WTC11 (cell line): ENCODE measurements around the gene ZMYND8. TPM values are rescaled to one million over a fixed set of nuclear protein-coding genes. Genes with fewer than 3 reads are reported as not detected.

Experiments
- ATAC-seq: fragments of 200-7000 bp; cut with Tn5 transposase; 2 replicates; pipeline ENCODE4 v1.10.0; 2021; ENCODE audit warnings: mild to moderate bottlenecking, moderate library complexity
- CTCF ChIA-PET: fragments of 300-600 bp; sonication (Branson Sonifier 250); formaldehyde crosslinking; loops from one replicate; lab custom pipeline; 2021; ENCODE audit warnings: antibody characterized with exemption; lab: Charles Lee
- POLR2A ChIA-PET: fragments of 350-600 bp; sonication (Branson Sonifier 250); formaldehyde crosslinking; loops from one replicate; lab custom pipeline; 2021; ENCODE audit warnings: antibody characterized with exemption; lab: Charles Lee
- DNase-seq: peaks from one replicate; pipeline ENCODE4 v3.0.0; 2021; ENCODE audit warnings: low spot score
- H3K27ac Mint-ChIP-seq: 2 replicates; pipeline ENCODE4 v1.8.0; 2021; ENCODE audit warnings: mixed read lengths
- H3K27me3 Mint-ChIP-seq: 2 replicates; pipeline ENCODE4 v1.8.0; 2021; ENCODE audit warnings: low read depth, mild to moderate bottlenecking, moderate library complexity, mixed read lengths
- H3K36me3 Mint-ChIP-seq: 2 replicates; pipeline ENCODE4 v1.8.0; 2021; ENCODE audit warnings: mixed read lengths
- H3K4me1 Mint-ChIP-seq: 2 replicates; pipeline ENCODE4 v1.8.0; 2022; ENCODE audit warnings: mixed read lengths
- H3K4me3 Mint-ChIP-seq: 2 replicates; pipeline ENCODE4 v1.8.0; 2021; ENCODE audit warnings: mild to moderate bottlenecking, moderate library complexity, mixed read lengths
- H3K9me3 Mint-ChIP-seq: 2 replicates; pipeline ENCODE4 v1.8.0; 2021; ENCODE audit warnings: mixed read lengths
- AFF4 ChIP-seq: sonication (generic); formaldehyde crosslinking; IDR thresholded peaks from 2 replicates; pipeline ENCODE4 v1.8.1; 2023; ENCODE audit warnings: mild to moderate bottlenecking, missing genetic modification reagents, borderline replicate concordance
- ATF6 ChIP-seq: sonication (generic); formaldehyde crosslinking; IDR thresholded peaks from 2 replicates; pipeline ENCODE4 v1.8.1; 2023; ENCODE audit warnings: mild to moderate bottlenecking, missing genetic modification reagents
- CDX4 ChIP-seq: fragments of 250-450 bp; sonication (Bioruptor Pico); IDR thresholded peaks from 2 replicates; pipeline ENCODE4 v1.9.0; 2021; ENCODE audit warnings: moderate library complexity, mild to moderate bottlenecking, inconsistent platforms, borderline replicate concordance
- CREM ChIP-seq: sonication (generic); formaldehyde crosslinking; IDR thresholded peaks from 2 replicates; pipeline ENCODE4 v1.8.1; 2022; ENCODE audit warnings: mild to moderate bottlenecking, missing genetic modification reagents, moderate library complexity
- E2F5 ChIP-seq: sonication (generic); formaldehyde crosslinking; IDR thresholded peaks from 2 replicates; pipeline ENCODE4 v1.8.1; 2022; ENCODE audit warnings: mild to moderate bottlenecking, moderate library complexity, missing genetic modification reagents
- EMX1 ChIP-seq: fragments of 250-450 bp; sonication (Bioruptor Pico); IDR thresholded peaks from 2 replicates; pipeline ENCODE4 v1.8.0; 2021; ENCODE audit warnings: mild to moderate bottlenecking
- FOXP1 ChIP-seq: sonication (generic); formaldehyde crosslinking; IDR thresholded peaks from 2 replicates; pipeline ENCODE4 v1.8.0; 2022; ENCODE audit warnings: missing genetic modification reagents, mild to moderate bottlenecking, moderate library complexity, borderline replicate concordance
- OVOL2 ChIP-seq: fragments of 250-450 bp; sonication (Bioruptor Pico); IDR thresholded peaks from 2 replicates; pipeline ENCODE4 v1.9.0; 2021; ENCODE audit warnings: mild to moderate bottlenecking, borderline replicate concordance
- PRRX2 ChIP-seq: fragments of 250-450 bp; sonication (Bioruptor Pico); IDR thresholded peaks from 2 replicates; pipeline ENCODE4 v1.8.0; 2021; ENCODE audit warnings: mild to moderate bottlenecking
- RORB ChIP-seq: fragments of 250-450 bp; sonication (Bioruptor Pico); IDR thresholded peaks from 2 replicates; pipeline ENCODE4 v1.9.0; 2021; ENCODE audit warnings: mild to moderate bottlenecking
- SP1 ChIP-seq: sonication (generic); formaldehyde crosslinking; conservative IDR thresholded peaks from 2 replicates; pipeline ENCODE4 v1.8.1; 2022; ENCODE audit warnings: missing genetic modification reagents
- TEAD1 ChIP-seq: sonication (generic); formaldehyde crosslinking; IDR thresholded peaks from 2 replicates; pipeline ENCODE4 v1.8.0; 2022; ENCODE audit warnings: mild to moderate bottlenecking, missing genetic modification reagents
- ZNF121 ChIP-seq: sonication (generic); formaldehyde crosslinking; IDR thresholded peaks from 2 replicates; pipeline ENCODE4 v1.8.0; 2023; ENCODE audit warnings: missing genetic modification reagents
- ZNF219 ChIP-seq: sonication (generic); formaldehyde crosslinking; IDR thresholded peaks from 2 replicates; pipeline ENCODE4 v1.8.0; 2023; ENCODE audit warnings: missing genetic modification reagents, mild to moderate bottlenecking, borderline replicate concordance
- ZNF423 ChIP-seq: fragments of 250-450 bp; sonication (Bioruptor Pico); IDR thresholded peaks from 2 replicates; pipeline ENCODE4 v2.1.2; 2022; ENCODE audit warnings: mild to moderate bottlenecking, moderate library complexity
- total RNA-seq: library from RNA; stranded (reverse); gene quantifications from 3 replicates; pipeline ENCODE4 v1.2.3, GENCODE V29; 2021
- TF ChIP-seq, protein P1 (sequence below): fragments of 250-450 bp; sonication (Bioruptor Pico); IDR thresholded peaks from 2 replicates; pipeline ENCODE4 v2.1.2; 2022; ENCODE audit warnings: mild to moderate bottlenecking, moderate library complexity
- TF ChIP-seq, protein P2 (sequence below): fragments of 250-450 bp; sonication (Bioruptor Pico); conservative IDR thresholded peaks from 2 replicates; pipeline ENCODE4 v1.9.0; 2021; ENCODE audit warnings: mild to moderate bottlenecking
- TF ChIP-seq, protein P3 (sequence below): sonication (generic); formaldehyde crosslinking; IDR thresholded peaks from 2 replicates; pipeline ENCODE4 v1.8.1; 2023; ENCODE audit warnings: mild to moderate bottlenecking, missing genetic modification reagents, moderate library complexity

ZMYND8 gene
- total RNA-seq, 1 experiment from 2014 or later, result 114 TPM

- no peak overlapping the region for H3K27ac Mint-ChIP-seq
- DNase-seq (no peak), ATAC-seq (no peak)
- no peaks in the 10 kb centered on the region; the same call in 1 of the 2 replicates for H3K27me3 Mint-ChIP-seq
- ChIA-PET CTCF (no interaction called here), POLR2A (no interaction called here)
- peaks cover 4% of the 10 kb centered on the region for H3K9me3 Mint-ChIP-seq
- TF ChIP-seq SP1 (CRISPR knock-in tag) (no peak), RORB (CRISPR knock-in tag) (no peak)
- TF ChIP-seq, protein P1, sequence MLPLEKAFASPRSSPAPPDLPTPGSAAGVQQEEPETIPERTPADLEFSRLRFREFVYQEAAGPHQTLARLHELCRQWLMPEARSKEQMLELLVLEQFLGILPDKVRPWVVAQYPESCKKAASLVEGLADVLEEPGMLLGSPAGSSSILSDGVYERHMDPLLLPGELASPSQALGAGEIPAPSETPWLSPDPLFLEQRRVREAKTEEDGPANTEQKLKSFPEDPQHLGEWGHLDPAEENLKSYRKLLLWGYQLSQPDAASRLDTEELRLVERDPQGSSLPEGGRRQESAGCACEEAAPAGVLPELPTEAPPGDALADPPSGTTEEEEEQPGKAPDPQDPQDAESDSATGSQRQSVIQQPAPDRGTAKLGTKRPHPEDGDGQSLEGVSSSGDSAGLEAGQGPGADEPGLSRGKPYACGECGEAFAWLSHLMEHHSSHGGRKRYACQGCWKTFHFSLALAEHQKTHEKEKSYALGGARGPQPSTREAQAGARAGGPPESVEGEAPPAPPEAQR (CRISPR knock-in tag), result no peak
- H3K36me3 Mint-ChIP-seq, result peaks cover 3% of the 10 kb centered on the region
- H3K4me3 Mint-ChIP-seq, result no peak overlapping the region
- H3K4me1 Mint-ChIP-seq, result no peaks in the 10 kb centered on the region
Measured at GRCh38 chr20:47160992-47161391, 195.5 kb downstream of the ZMYND8 start.

GRCh38 chr20:47160240-47160639, 196.3 kb downstream of the ZMYND8 start:
- Mint-ChIP-seq H3K9me3 (peaks cover 4% of the 10 kb centered on the region), H3K4me3 (no peak overlapping the region), H3K36me3 (peaks cover 3% of the 10 kb centered on the region), H3K27ac (no peak overlapping the region), H3K4me1 (no peaks in the 10 kb centered on the region), H3K27me3 (no peaks in the 10 kb centered on the region; the same call in 1 of the 2 replicates)
- TF ChIP-seq, protein P2, sequence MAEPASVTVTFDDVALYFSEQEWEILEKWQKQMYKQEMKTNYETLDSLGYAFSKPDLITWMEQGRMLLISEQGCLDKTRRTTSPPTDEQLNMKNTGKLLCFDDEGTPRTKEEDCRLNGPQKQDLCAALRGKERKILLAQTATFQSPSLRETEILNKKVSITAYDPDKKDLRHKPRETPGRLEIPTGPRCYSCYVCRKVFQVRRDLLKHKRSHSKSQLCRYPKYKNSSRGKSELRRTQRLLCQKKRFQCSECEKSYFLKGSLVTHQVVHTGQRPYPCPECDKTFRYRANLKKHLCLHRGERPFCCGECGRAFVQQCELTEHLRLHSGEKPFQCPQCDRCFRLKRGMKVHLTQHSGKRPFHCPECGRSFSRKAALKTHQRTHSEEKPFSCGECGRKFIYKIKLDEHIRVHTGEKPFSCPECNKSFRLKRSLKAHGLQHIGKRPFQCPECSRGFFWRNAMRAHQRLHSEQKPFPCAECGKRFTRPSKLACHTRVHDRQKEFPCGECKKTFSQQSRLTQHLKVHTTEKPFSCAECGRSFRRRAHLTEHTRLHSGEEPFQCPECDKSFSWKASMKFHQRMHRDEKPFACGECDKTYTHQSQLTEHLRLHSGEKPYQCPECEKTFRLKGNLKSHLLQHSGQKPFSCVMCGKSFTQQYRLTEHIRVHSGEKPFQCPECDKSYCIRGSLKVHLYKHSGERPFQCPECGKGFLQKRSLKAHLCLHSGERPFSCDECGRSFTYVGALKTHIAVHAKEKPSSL, result no peak
- TF ChIP-seq TEAD1 (CRISPR knock-in tag) (no peak), FOXP1 (no peak), ZNF423 (no peak), ATF6 (CRISPR knock-in tag) (no peak), CDX4 (CRISPR knock-in tag) (no peak), ZNF219 (CRISPR knock-in tag) (no peak), E2F5 (CRISPR knock-in tag) (no peak), ZNF121 (CRISPR knock-in tag) (no peak), CREM (CRISPR knock-in tag) (no peak), PRRX2 (CRISPR knock-in tag) (no peak), EMX1 (CRISPR knock-in tag) (no peak), OVOL2 (CRISPR knock-in tag) (no peak), AFF4 (CRISPR knock-in tag) (no peak)
- TF ChIP-seq, protein P3, sequence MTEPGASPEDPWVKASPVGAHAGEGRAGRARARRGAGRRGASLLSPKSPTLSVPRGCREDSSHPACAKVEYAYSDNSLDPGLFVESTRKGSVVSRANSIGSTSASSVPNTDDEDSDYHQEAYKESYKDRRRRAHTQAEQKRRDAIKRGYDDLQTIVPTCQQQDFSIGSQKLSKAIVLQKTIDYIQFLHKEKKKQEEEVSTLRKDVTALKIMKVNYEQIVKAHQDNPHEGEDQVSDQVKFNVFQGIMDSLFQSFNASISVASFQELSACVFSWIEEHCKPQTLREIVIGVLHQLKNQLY (CRISPR knock-in tag), result no peak
- ATAC-seq (no peak), DNase-seq (no peak)
- CTCF ChIA-PET, result no interaction called here
- POLR2A ChIA-PET, result interaction anchor here (0.6 kb wide), 2 partner anchors 30 to 448 kb away, joined by 6 to 7 read pairs; no protein-coding TSS in a partner anchor
